Fibroblast of skin of back (primary cell): ENCODE measurements around the gene GNG3.
"Not testable (repeated sequence)": the region's sequence is repeated elsewhere in the genome, so short reads cannot be mapped to it uniquely, and the experiment has no call there.

Experiments
- DNase-seq: peaks from one replicate; pipeline ENCODE4 v3.0.0-alpha.2; 2013

GNG3 gene

DNA sequence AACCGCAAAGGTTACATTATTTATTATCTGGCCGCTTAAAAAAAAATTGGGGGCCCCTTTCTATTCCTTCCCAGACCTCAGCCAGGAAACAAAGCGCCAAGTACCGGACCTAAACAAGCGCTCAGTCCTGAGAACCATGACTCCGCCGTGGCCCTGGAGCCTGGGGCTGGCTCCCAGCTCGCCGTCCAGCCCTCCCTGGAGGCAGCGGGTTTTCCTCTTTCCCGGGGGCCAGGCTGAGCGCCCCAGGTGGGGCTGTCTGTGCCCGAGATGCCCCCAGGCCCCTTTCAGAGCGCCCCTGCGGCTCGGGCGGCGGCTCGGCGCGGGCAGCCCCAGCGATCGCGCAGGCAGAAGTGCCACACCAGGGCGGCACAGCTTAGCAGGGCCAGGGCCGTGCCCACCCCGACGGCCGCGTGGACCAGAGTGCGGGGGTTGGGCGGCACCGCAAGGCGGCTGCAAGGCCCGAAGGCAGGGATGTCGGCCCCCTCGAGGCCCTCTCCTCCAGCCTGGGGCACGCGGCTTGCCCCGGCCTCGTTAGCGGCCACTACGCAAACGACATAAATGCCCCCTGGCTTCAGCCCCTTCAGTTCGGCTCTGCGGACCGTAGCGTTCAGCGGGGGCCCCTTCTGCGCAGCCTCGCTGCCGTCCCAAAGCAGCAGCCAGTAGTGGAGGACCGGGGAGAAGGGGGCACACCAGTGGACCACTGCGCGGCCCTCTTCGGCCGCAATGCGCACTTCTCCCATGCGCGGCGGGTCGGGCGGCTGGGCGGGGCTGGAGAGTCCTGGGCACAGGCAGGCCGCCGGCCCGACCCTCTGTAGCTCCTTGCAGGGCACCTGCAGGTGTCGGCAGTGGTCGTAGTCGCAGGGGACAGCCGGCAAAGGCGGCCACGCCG lies 19.7 kb upstream of the GNG3 start:
- no peak for DNase-seq

DNA sequence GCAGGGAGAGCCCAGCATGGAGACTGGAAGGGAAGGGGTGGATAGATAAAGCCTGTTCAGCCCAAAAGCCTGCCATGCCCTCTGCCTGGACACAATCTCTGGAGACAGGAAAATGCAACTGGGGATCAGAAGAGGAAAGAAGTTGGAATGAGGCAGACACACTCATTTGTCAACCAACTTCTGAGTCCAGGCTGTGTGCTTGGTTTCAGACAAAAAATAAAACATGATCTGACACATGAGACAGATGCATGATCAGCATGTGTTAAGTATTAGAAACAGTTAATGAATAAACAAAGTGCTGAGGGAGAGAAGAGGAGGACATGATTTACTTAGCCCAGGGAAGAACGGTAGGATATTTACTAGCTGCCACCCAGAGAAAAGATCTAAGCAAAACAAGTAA lies 19.0 kb upstream of the GNG3 start:
- no peak for DNase-seq

DNA sequence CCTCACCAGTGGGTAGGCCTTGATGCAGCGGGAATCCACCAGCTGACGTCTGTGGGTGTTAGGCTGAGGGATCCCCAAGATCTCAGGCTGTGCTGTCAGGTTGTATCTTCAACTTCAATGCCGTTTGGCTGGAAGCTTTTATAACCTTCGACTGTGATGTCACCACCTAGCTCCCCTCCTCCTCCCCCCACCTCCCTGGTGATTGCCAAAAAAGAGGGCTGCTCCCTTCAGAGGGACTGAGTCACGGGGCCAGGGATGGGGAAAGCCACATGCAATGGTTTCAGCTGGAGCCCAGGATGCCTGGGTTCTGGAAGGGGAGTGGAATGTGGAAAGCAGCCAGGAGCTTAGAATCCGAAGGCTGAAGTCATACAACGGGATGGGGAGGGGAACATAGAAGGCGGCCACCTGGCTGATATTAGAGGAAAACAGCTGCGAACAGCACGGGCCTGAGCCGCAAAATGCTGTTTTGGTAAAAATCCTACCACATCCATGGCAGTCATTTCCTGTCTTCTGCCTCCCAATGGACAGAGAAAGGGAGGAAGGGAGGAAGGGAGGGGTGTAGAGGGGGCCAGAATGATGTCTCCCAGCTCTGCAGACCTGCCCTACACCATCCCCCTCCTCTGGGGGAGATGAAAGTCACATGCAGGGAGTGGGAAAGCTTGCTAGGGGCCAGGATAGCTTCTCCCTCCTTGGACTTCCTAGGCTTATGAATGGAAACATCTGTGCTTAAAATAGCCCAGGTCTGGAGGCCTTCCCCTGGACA lies 17.9 kb upstream of the GNG3 start, which contains the start of gene LRRN4CL:
Gene LRRN4CL (minus strand): TSS at position 110 of the 763 bp plus-strand sequence. CDS start 1,022 bp downstream, outside the sequence.
- DNase-seq, result peak; percentile 88

DNA sequence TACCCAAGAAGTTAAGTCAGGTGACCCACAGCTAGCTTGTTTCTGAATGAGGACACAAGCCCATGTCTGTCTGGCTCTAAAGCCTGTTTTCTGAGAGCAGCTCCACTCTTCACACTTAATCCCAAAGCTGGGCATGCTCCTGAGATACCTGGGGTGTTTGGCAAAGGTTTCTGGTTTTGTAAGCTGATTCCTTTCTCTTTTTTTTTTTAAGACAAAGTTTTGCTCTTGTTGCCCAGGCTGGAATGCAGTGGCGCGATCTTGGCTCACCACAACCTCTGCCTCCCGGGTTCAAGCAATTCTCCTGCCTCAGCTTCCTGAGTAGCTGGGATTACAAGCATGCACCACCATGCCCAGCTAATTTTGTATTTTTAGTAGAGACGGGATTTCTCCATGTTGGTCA lies 13.9 kb upstream of the GNG3 start:
- DNase-seq, result not testable (repeated sequence)

DNA sequence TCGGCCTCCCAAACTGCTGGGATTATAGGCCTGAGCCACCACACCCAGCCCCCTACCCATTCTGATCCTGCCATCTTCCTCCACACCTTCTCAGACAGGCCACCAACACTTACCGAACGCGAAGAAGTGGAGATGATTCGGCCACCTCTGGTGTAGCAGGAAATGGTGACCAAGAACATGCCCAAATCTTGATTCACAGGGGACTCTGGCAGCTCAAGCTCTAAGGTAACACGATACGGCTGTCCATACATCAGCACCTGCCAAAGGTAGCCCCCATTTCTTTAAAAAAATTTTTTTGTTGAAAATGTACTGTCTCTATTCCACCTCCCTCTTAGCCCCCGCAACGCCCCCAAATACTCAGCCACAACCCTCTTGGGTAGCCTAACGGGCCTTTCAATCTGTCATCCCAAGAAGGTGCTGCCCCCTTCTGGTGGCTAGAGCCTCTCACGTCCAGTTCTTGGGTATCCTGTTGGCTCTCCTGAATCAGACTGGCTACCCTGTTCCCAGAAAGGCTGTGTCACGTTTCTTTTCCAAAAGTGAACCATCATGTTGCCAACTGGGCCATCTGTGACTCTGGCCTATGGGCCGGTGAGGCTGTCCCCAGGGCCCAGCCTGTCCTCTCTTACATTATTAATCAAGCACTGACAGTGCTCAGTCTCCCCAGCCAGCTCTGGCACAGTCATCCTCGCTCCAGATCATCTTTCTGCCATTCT lies 12.9 kb upstream of the GNG3 start:
- DNase-seq, result peak; percentile 78

DNA sequence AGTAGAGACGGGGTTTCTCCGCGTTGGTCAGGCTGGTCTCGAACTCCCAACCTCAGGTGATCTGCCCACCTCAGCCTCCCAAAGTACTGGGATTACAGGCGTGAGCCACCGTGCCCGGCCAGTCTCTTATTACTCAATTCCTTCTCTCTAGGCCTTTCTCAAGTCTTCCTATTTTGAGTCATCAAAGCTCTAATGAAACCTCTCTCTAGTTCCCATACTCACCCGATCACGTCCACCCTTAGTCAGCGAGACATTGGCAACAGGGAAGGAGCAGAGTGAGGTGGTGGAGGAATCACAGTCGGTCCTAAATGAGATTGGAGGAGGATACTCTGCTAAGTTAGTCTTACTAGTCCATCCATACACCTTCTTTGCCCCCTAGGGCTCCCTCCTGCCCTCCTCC lies 5.2 kb upstream of the GNG3 start:
- no peak for DNase-seq

DNA sequence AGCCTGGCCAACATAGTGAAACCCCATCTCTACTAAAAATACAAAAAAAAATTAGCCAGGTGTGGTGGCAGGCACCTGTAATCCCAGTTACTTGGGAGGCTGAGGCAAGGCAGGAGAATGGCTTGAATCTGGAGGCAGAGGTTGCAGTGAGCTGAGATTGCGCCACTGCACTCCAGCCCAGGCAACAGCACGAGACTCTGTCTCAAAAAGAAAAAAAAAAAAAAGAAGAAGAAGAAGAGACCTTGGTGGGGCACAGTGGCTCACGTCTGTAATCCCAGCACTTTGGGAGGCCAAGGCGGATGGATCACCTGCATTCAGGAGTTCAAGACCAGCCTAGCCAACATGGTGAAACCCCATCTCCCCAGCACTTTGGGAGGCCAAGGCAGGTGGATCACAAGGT lies 3.6 kb upstream of the GNG3 start:
- DNase-seq, result not testable (repeated sequence)

DNA sequence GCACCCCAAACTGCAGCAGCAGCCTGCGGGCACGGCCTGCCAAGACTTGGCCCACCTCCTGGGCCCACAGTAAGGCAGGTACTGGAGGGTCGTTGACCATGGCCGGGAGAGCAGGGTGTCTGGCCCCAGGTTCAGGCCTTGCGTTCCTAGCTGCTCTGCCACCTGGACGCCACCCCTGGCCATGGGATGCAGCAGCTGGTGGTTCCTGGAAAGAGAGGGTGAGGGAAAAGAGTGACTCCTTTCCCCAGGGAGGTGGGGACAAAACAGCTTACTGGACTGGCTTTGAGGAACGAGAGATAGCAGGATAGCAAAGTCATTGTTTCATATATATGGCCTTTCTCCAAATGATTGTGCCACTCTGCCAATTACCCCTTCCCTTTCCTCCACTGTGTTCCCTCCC lies 2.1 kb upstream of the GNG3 start:
- DNase-seq, result no peak

DNA sequence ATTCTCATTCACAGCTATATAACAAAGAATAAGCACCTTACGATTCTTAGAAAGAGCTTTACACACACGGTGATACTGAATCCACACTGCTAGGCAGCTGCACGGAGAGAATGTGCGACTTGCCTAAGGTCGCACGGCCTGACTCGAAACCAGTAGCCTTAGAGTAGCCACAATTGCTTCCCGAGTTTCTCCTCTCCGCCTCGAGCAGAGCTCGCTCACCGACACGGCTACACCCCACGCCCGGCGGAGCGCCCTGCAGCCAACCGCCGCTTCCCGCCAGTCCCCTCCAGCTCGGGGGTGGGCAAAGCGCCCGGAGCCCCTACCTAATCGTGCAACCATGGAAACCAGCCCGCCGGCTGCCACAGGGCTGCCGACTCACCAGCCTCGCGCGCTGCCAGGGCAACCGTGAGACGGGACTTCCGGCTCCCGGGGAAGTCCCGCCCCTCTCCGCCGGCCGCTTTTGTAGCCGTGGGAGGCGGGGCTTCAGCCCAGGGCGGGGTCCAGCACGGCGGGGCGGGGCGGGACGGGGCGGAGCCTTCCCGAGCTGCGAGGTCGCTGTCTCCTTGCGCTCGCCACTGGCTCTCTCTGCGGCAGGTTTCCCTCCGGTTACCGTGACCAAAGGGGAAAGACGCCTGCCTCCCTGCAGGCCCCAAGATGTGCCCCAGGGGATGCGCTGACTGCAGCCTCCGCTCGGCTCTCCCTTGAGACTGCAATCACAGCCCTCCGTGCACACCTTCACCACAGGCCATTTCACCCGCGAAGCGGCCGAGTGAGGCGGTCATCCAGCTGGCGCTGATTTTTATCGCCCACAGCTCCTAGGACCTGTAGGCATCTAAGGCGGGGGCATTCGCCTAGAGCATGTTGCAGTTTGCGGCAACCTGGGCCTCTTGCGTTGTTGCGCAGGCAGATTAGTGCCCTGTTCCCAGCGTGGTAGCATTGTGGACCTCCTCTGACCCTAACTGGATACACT lies 1.3 kb upstream of the GNG3 start:
- DNase-seq, result peak; percentile 91

DNA sequence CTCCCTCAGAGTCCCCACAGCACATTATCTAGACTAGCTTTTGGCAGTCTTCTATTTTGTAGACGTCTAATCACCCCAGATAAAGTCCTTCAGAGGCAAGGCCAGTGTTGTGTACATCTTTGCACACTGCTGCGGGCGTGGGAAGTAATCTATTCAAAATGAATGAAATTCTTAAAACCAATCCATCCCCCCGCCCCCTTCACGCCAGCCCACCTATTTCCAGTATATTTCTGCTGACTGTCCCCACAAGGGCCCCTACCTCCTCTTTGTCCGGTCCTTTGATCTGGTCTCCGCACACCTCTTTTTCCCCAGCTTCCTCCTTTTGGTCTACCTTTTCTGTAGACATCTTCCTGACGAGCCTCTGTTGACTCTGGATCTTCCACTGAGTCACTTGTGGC lies 627 bp upstream of the GNG3 start:
- DNase-seq, result no peak

DNA sequence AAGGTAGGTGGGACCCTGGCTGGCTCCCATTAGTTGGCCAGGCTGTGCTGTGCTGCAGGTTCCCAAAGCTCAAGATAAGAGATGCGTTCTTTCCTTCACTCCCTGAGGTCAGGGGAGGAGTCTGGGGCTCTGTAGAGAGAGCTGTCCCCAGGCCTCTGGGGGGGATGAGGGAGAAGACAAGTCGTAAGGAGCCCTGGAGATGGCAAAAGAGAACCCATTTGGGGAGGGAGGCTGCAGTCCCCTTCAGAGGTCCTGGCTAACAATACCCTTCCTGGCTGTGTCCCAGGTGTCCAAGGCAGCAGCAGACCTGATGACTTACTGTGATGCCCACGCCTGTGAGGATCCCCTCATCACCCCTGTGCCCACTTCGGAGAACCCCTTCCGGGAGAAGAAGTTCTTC lies 916 bp downstream of the GNG3 start:
- no peak for DNase-seq

DNA sequence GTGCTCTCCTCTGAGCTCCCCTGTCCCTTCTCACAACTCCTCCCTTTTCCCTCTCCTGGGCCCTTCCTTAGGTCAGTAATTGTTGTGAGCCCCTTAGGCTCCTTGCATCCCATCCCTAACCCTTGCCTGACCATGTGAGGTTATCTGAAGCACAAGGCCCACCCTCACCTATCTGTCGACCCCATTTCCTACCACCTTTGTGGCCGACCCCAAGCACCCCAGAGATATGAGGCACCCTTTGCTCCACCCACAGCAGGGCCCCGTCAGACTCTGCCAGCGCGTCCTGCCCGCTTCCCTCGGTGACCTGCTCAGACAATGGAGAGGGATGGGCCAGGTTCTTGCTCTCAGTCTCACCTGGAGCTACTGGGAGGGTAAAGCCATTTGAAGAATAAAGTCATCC lies 1.3 kb downstream of the GNG3 start:
- DNase-seq, result no peak

DNA sequence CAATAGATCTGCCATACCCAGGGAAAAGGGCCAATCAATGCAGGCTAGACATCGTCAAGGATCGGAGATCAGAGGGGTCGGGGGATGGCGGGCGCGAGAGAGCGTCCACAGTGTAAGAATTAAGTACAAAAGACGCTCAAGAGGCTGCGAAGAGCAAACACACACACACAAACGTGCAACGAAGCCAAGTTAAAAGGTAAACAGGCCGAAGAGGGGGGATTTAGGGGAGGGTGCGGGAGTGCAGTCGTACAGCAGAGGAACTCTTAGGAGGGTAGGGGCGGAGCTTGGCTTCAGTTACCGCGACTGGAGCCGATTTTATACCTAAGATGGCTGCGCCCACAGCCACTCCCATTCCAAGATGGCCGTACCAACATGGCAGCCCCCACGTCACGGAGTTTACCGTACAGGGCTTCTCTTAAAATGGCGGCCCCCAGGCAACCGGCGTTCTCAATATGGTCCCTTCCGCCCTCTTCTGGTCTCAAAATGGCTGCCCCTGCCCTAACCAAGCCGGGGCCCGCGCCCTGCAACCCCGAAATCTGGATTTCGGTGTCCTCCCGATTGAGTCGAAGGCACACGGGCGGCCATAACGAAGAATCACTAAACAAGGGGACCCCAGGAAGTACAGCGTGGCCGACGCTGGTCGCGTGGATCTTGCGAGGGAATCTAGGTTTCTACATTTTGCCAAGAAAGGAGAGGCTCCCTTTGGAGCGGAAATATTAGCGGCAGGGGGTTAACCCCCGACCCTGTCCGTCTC lies 1.9 kb downstream of the GNG3 start:
- peak; percentile 97 for DNase-seq

DNA sequence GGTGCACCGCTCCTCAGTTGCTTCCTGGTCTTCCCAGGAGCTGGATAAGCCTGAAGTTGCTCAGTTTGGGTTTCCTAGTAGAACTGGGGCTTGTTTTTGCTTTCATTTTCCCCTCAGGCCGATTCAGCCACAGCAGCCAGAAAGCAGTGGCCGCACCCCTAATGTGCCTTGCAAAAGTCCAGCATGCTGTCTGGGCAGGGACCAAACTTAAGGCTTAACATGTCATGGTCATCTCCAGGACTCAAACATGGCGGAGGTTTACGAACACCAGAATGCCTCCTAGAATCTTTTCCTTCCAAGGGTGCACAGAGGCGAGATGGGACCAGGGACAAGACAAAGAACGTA lies 2.5 kb downstream of the GNG3 start:
- no peak for DNase-seq

DNA sequence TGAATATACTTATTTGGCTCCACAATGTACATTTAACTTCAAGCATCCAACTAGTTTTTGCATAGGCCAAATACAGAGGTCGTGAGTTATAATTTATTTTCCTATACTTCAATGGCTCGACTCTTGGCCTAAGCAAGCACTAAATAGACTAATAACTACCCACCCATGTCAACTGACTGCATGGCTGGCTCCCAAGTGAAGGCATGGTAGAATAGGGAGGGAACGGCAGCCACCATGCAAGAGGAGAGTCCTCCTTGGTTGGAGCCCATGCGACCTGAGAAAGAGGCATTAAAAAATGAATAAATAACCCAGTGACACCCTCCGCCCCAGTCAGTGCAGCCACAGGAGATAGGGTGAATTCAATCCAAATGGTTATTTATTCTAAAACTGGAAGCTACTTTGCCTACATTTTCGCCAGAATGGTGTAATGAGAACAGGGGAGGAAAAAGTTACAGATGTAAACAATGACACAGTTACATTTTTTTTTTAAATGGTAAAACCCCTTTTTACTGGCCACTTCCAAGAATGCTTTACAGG lies 4.9 kb downstream of the GNG3 start:
- DNase-seq, result no peak

DNA sequence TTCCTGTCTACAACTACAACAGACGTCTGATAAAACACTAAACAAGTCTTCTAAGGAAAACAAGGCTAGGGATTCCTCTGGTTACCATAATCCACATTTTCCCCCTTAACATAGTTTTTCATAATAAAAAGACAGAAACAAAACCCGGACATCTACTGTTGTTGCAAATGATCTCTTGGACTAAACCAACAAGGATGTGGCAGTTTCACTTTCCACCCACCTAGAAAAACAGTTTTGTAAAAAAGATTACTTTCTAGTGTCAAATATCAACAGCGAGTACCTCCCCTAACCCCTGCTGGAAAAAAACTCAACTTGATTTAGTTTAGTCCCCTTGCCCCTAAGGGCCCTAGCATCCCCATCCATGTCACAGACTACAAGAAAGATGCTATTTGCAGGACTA lies 5.4 kb downstream of the GNG3 start:
- DNase-seq, result no peak

DNA sequence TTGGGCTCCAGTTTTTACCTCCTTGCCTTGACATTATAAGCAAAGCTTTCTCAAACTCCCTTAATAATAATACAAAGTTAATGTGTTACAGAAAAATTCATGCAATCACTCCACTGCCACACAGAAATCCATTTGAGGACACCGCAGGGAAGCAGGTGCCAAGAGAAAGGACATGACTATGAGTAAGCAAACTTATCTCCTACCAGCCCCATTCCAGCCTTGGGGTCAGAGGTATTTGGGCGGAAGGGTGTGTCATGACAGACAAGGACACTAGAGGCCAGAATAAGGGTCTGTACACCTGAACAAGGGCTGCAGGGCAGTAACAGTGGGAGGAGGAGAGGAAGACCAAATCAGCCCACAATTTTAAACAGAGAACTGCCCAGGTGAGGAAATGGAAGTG lies 5.9 kb downstream of the GNG3 start:
- DNase-seq, result no peak

DNA sequence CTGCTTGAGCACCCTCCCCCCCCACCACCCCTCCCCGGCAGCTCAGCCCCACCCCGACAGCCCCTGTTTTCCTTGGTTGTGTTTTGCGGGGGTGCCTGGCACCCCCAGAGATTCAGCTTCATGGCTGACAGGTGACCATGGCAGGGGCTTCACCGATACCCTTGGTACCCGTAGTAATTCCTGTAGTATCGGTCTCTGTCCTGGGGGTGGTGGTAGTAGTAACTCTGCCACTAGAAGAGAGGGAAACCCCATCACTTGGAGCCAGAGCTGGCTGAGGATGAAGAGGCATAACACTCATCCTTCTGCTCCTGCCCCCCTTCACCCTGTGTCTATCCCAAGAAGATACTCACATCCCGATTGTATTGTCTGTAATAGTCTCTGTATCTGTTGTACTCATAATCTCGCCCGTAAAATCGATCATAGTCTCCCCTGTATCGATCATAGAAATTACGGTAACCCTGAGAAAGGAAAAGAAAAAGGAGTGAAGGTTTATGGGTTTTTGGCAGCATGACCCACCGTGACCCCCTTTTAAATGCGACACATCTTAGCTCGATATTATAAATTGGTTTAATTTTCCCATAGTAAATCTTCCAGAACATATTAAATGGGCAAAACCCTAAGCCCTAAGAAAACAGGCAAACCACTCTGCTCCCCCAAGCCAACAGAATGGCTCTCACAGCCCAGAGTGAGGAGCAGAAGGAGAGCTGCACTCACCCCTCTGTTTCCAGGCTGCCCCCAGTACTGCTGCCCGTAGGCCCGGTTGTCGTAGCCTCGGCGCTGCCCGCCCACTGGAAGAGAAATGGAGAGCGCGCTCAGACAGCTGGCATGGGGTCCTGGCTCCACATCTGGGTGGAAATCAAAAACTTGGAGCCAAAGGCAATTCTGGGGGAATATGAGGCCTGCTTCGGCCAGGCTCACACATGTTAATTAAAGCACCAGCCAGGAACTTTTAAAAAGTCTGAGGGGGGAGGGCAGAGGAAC lies 8.0 kb downstream of the GNG3 start:
- DNase-seq, result no peak

DNA sequence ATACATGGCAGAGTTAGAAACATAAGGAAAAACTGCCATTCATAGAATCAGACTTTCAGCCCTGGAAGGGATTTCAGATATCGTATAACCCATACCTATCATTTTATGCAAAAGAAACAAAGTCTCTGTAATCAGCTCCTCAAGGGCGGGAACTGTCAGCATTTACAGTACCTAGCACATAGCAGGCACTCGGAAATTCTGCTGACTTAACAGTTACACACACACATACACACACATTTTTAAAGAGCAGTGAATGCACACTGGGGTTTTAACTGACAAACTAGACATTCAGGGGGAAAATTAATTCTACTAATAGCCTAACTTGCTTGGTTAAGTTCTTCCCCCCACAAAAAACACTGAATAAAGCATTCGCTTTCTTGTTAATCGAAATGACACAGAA lies 8.7 kb downstream of the GNG3 start:
- no peak for DNase-seq

DNA sequence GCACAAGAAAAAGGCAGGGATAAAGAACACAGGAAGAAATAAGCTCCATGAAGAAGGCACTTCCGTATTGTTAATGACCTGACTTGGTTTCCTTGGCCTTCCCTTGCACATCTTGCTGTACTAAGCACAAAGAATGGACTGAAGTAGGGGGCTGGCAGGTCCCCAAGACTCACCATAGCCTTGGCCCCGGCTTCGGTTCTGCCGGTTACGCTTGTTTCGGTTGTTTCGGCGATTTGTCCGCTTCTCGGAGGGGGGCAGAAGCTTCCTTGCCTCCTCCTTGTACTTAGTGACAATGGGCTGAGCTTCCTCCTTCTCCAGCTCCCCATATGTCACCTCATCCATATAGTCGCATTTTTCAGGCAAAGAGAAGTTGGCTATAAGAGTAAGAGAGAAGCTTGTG lies 9.3 kb downstream of the GNG3 start:
- DNase-seq, result no peak
